ENCODE measurements around the gene GPRIN3. TPM values are rescaled to one million over a fixed set of nuclear protein-coding genes. Genes with fewer than 3 reads are reported as not detected.

The GPRIN3 gene
- not detected for polyA plus RNA-seq (2012; ENCODE audit: missing spikeins)

DNA sequence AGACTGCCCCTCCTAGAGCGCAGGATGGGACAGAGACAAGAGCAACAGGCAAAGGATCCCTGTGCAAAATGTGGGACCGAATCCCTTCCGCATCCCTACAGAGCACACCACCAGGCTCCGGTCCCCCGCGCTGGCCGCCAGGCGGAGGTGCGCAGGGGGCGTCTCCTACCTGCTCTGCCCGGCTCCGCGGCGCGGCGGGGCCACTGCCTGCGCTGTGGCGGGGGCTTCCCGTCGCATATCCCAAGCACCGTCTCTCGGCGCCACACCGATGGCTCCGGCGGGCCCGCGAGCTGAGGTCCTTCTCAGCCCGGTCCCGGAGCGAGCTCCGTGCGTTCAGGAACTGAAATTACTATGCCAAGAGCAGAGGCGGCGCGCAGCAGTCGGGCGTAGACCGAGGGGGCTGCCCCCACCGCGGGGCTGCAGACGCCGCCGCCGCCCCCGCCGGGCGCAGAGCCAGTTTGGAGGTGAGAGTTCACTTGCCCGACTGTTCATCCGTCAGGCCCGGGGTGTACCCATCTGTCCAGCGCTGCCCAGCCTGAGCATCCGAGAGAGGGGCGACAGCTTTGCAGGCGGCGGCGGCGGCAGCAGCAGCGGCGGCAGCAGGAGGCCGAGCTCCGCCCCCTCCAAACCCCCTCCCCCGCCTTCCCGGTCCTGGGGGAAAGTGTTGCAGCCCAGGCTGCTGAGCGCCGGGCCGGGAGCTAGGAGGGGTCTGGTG lies at the start of gene GPRIN3:
Gene GPRIN3 (minus strand): TSS at position 355 of the 715 bp plus-strand sequence. CDS start 57,690 bp downstream, outside the sequence.
- DNase-seq (ENCODE audit: insufficient read length) (peak; percentile 5), FAIRE-seq (no peak)
- TF ChIP-seq POLR2A (IDR thresholded peaks at IDR 0.05; ENCODE audit: low read depth, low read length) (no peak), TAF1 (IDR thresholded peaks at IDR 0.05; ENCODE audit: borderline replicate concordance, low read depth, low read length) (no peak), POLR2AphosphoS5 (IDR thresholded peaks at IDR 0.05; ENCODE audit: low read depth, low read length) (no peak)

DNA sequence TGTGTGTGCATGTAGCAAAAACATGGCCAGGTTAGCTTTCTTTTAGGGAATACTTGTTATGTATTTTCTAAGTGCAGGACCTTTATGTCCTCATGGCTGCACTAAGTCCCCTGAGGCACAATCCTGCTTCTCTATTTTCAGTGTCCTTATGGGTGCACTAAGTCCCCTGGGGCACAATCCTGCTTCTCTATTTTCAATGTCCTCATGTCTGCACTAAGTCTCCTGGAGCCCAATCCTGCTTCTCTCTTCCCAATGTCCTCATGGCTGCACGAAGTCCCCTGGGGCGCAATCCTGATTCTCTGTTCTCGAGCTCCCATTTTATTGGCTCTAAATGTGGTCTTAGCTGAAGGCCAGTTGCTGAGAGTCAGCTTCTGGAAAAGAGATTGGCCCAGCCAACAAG lies 49.7 kb upstream of the GPRIN3 start:
- TF ChIP-seq POLR2AphosphoS5 (IDR thresholded peaks at IDR 0.05; ENCODE audit: low read depth, low read length), result no peak
- TF ChIP-seq TAF1 (IDR thresholded peaks at IDR 0.05; ENCODE audit: borderline replicate concordance, low read depth, low read length), result no peak
- no peak for TF ChIP-seq POLR2A (IDR thresholded peaks at IDR 0.05; ENCODE audit: low read depth, low read length)
- no peak for DNase-seq (ENCODE audit: insufficient read length)
- FAIRE-seq, result no peak

DNA sequence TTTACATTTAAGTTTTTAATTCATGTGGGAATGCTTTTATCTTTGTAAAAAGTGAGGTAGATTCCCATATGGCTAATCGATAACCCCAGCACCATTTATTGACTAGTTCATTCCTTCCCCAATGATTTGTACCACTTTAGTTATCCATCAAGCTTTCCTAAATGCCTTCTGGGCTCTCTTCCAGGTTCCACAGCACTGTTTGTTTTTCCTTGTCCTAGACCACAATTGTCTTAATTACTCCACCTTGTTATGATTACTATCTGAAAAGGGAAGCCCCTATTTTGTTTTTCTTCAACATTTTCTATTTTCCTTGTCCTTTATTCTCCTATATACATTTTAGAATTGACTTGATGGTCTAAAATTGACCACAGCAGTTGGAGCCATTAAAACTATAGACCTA lies 48.5 kb upstream of the GPRIN3 start:
- TF ChIP-seq POLR2A (IDR thresholded peaks at IDR 0.05; ENCODE audit: low read depth, low read length) (no peak), TAF1 (IDR thresholded peaks at IDR 0.05; ENCODE audit: borderline replicate concordance, low read depth, low read length) (no peak)
- FAIRE-seq, result no peak
- no peak for DNase-seq (ENCODE audit: insufficient read length)

DNA sequence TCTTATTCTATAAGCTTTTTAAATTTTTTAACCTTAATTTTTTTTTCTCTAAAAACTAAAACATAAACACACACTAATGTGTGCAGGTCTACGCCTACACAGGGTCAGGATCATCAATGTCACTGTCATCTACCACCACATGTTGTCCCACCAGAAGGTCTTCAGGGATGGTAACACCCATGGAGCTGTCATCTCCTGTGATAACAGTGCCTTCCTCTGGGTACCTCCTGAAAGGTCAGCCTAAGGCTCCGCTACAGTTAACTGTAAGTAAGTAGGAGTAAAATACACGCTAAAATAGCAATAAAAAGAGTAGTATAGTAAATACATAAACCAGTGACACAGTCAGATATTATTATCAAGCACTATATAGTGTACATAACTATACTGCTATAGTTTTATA lies 45.9 kb upstream of the GPRIN3 start:
- no peak for FAIRE-seq

DNA sequence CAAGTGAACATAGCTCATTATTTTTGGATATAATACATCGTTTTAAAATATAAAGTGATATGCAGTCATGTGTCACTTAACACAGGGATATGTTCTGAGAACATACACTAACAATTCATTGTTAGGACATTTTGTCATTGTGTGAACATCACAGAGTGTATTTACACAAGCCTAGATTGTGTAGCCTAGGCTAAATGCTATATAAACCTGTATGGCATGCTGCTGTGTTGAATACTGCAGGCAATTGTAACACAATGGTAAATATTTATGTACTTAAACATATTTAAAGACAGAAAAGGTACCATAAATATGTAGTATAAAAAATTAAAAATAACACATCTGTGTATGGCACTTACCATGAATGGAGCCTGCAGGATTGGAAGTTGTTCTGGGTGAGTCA lies 44.9 kb upstream of the GPRIN3 start:
- no peak for DNase-seq (ENCODE audit: insufficient read length)
- FAIRE-seq, result no peak
- TF ChIP-seq TAF1 (IDR thresholded peaks at IDR 0.05; ENCODE audit: borderline replicate concordance, low read depth, low read length) (no peak), POLR2AphosphoS5 (IDR thresholded peaks at IDR 0.05; ENCODE audit: low read depth, low read length) (no peak), POLR2A (IDR thresholded peaks at IDR 0.05; ENCODE audit: low read depth, low read length) (no peak)

More for the DNA sequence above, 45.9 kb upstream of the GPRIN3 start:
- TF ChIP-seq TAF1 (IDR thresholded peaks at IDR 0.05; ENCODE audit: borderline replicate concordance, low read depth, low read length) (no peak), POLR2A (IDR thresholded peaks at IDR 0.05; ENCODE audit: low read depth, low read length) (no peak)
- DNase-seq (ENCODE audit: insufficient read length), result no peak

DNA sequence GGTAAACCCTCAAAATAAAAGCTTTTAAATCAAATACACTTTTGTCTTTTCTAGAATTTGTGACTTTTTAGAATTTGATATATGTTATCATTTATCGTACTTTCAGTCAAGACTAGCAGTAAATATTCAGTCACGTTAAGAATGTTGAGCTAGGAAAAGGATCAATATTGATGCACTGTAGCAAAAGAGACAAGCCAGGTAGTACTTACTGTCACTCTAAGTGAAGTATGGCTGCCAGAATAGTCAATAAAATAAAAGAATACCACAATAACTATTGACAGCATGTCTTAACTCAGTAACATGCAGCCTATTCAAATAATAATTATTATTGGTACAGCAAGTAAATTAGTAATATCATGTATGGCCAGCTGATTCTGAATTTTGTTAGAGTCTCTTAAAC lies 43.6 kb upstream of the GPRIN3 start:
- TF ChIP-seq TAF1 (IDR thresholded peaks at IDR 0.05; ENCODE audit: borderline replicate concordance, low read depth, low read length), result no peak
- TF ChIP-seq POLR2A (IDR thresholded peaks at IDR 0.05; ENCODE audit: low read depth, low read length), result no peak
- TF ChIP-seq POLR2AphosphoS5 (IDR thresholded peaks at IDR 0.05; ENCODE audit: low read depth, low read length), result no peak
- no peak for DNase-seq (ENCODE audit: insufficient read length)
- no peak for FAIRE-seq

DNA sequence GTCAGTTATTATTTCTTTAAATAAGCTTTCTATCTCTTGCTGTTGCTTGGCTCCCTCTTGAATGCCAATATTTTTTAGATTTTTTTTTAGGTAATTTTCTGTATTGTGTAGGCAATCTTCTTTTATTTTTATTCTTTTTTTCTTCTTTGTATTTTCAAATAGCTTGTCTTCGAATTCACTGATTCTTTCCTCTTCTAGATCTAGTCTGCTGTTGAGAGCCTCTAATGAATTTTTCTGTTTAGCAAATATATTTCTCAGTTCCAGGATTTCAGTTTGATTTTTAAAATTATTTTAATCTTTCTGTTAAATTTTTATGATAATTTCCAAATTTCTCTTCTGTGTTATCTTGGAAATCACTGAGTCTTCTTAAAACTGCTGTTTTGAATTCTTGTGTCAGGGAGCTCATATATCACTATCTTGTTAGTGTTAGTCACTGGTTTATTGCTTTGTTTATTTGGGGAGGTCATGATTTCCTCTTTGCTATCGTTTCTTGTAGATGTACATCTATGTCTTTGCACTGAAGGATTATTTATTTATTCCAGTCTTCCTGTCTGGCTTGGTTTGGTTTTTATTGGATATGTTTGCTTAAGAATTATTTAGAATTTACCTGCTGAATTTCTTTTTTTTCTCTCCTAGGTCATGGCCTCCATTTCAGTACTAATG lies 39.9 kb upstream of the GPRIN3 start:
- no peak for TF ChIP-seq POLR2A (IDR thresholded peaks at IDR 0.05; ENCODE audit: low read depth, low read length)
- TF ChIP-seq POLR2AphosphoS5 (IDR thresholded peaks at IDR 0.05; ENCODE audit: low read depth, low read length), result no peak
- DNase-seq (ENCODE audit: insufficient read length) (no peak), FAIRE-seq (no peak)

DNA sequence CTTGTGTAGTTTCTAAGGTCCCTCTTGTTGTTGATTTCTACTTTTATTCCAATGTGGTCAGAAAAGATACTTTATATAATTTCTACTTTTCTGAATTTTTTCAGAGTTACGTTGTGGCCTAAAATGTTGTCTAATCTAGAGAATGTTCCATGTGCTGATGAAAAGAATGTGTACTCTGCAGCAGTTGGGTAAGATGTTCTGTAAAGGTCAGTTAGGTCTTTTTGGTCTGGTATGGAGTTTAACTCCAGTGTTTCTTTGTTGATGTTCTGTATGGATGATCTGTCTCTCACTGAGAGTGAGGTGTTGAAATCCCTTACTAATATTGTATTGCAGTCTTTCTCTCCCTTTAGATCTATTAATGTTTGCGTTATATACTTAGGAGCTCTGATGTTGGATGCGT lies 37.0 kb upstream of the GPRIN3 start:
- FAIRE-seq, result no peak
- no peak for TF ChIP-seq TAF1 (IDR thresholded peaks at IDR 0.05; ENCODE audit: borderline replicate concordance, low read depth, low read length)
- TF ChIP-seq POLR2A (IDR thresholded peaks at IDR 0.05; ENCODE audit: low read depth, low read length), result no peak
- no peak for TF ChIP-seq POLR2AphosphoS5 (IDR thresholded peaks at IDR 0.05; ENCODE audit: low read depth, low read length)
- no peak for DNase-seq (ENCODE audit: insufficient read length)

DNA sequence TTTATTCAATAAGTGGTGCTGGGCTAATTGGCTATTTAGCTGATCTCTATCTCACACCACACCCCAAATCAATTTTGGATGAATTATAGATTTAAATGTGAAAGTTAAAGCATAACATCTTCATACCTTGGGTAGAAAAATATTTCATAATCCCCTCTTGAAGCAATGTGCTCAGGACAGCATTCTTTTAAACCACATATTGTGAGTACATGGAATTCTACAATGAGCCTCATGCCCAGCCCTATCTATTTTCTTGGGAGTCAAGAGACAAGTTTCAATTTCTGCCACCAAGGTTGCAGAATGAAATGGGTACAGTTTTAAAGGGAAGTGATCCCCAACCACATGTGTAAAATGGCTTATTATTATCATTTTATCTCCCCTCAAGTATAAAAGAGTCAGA lies 30.6 kb upstream of the GPRIN3 start:
- TF ChIP-seq POLR2A (IDR thresholded peaks at IDR 0.05; ENCODE audit: low read depth, low read length), result no peak
- no peak for TF ChIP-seq TAF1 (IDR thresholded peaks at IDR 0.05; ENCODE audit: borderline replicate concordance, low read depth, low read length)
- no peak for TF ChIP-seq POLR2AphosphoS5 (IDR thresholded peaks at IDR 0.05; ENCODE audit: low read depth, low read length)
- no peak for FAIRE-seq
- no peak for DNase-seq (ENCODE audit: insufficient read length)

DNA sequence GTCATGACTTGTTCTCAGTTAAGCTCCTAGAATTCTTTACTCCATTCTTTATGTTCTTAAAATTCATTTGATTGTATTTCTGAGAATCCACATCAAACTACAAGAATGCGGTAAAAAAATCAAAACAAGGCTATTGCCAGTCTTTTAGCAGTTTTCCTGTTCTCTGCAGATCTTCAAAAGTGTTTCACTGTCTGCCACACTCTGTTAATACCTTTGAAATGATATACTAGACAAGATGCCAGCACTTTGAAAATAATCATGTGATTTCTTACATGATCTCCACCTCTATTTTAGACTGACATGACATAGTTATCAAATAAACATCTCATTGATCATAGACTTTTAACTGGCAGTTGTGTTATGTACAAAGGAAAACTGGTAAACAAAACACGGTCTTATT lies 30.1 kb upstream of the GPRIN3 start:
- FAIRE-seq (no peak), DNase-seq (ENCODE audit: insufficient read length) (no peak)
- TF ChIP-seq TAF1 (IDR thresholded peaks at IDR 0.05; ENCODE audit: borderline replicate concordance, low read depth, low read length) (no peak), POLR2A (IDR thresholded peaks at IDR 0.05; ENCODE audit: low read depth, low read length) (no peak), POLR2AphosphoS5 (IDR thresholded peaks at IDR 0.05; ENCODE audit: low read depth, low read length) (no peak)

DNA sequence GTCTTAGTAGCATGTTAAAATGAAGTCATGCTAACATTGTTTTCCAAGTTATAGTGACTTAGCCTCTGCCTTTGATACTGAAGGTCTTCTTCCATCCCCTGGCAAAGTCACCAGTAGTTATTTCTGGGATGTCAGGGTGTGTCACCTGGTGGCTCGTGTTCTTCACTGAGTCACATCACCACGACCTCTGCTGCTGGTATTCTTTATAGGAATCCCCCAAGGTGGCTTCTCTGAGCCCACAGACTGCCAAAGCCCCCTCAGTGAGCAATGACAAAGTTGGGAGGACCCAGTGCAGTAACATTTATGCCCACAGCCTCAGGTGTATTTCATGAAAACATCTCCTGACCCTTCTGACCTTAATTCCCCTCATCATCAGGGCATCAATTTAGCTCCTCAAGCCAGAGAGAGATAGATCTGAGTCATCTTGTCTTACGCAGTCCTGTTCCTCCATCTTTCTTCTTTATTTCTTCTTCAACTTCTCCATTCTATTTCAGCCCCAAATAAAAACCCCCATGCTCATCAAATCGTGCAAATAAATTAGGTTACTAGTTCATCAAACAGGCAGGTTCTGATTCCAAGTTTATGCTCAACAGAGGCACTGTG lies 29.3 kb upstream of the GPRIN3 start:
- TF ChIP-seq TAF1 (IDR thresholded peaks at IDR 0.05; ENCODE audit: borderline replicate concordance, low read depth, low read length) (no peak), POLR2A (IDR thresholded peaks at IDR 0.05; ENCODE audit: low read depth, low read length) (no peak), POLR2AphosphoS5 (IDR thresholded peaks at IDR 0.05; ENCODE audit: low read depth, low read length) (no peak)
- DNase-seq (ENCODE audit: insufficient read length) (no peak), FAIRE-seq (no peak)

DNA sequence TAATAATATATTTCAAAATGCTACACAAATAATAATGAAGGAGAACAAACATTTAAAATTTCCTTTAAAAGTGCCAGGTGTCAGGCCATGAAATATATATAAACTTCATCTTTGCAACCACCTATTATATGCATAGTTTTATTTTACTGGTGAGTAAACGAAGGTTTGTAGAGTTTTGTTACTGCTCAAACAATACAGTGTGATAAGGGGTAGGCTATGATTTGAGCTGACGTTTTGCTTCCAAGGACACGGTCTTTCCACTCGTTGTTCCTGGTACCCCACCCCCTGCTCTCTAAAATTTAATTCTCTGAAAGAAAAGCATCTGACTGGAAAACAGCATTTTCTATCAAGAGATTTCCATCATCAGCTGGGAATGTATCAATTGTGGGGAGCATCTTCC lies 27.2 kb upstream of the GPRIN3 start:
- FAIRE-seq, result no peak
- TF ChIP-seq POLR2AphosphoS5 (IDR thresholded peaks at IDR 0.05; ENCODE audit: low read depth, low read length), result no peak
- no peak for TF ChIP-seq POLR2A (IDR thresholded peaks at IDR 0.05; ENCODE audit: low read depth, low read length)
- no peak for TF ChIP-seq TAF1 (IDR thresholded peaks at IDR 0.05; ENCODE audit: borderline replicate concordance, low read depth, low read length)

More for the DNA sequence above, 27.2 kb upstream of the GPRIN3 start:
- no peak for DNase-seq (ENCODE audit: insufficient read length)
